RWPE1 (cell line): ENCODE data around the gene CDH16.

Source experiments
- CTCF ChIA-PET: fragments of 350-600 bp; sonication (Branson Sonifier 250); formaldehyde crosslinking; extraction: SDS; loops from one replicate; lab custom pipeline; 2021; lab: Yijun Ruan, JAX
- POLR2A ChIA-PET: fragments of 400-600 bp; formaldehyde crosslinking; extraction: SDS; loops from one replicate; lab custom pipeline; 2020; ENCODE audit warnings: antibody characterized with exemption; ENCODE audit not compliant: low non-redundant PET; lab: Yijun Ruan, JAX
- DNase-seq: peaks from one replicate; pipeline ENCODE4 v3.0.0; 2012; ENCODE audit warnings: low spot score
- H3K27ac ChIP-seq: fragments of 450-650 bp; 2 replicates; pipeline ENCODE4 v1.5.1; 2017
- CTCF ChIP-seq: fragments of 450-650 bp; conservative IDR thresholded peaks from 2 replicates; pipeline ENCODE4 v1.5.1; 2017; ENCODE audit warnings: low read depth, mild to moderate bottlenecking

Gene CDH16

GRCh38 chr16:66882702-66883101 is 36.0 kb downstream of the CDH16 start:
- no peak overlapping the region for H3K27ac ChIP-seq
- ChIA-PET CTCF (interaction anchor here (0.9 to 2.4 kb wide), 2 partner anchors 10 to 13 kb away, joined by 4 to 14 read pairs; no protein-coding TSS in a partner anchor), POLR2A (no interaction called here)
- no peak for DNase-seq
- no peak for TF ChIP-seq CTCF

- H3K27ac ChIP-seq, result no peak overlapping the region
- ChIA-PET POLR2A (interaction anchor here (0.8 kb wide), 1 partner anchor 51 kb away, joined by 3 read pairs; the partner anchor contains the start of gene NAE1), CTCF (interaction anchor here (0.9 to 2.4 kb wide), 2 partner anchors 9 to 13 kb away, joined by 4 to 14 read pairs; no protein-coding TSS in a partner anchor)
- no peak for TF ChIP-seq CTCF
- DNase-seq, result no peak
Measured at GRCh38 chr16:66881964-66882508, 36.6 kb downstream of the CDH16 start.

GRCh38 chr16:66881560-66881959 is 37.1 kb downstream of the CDH16 start:
- CTCF ChIA-PET, result interaction anchor here (0.6 to 2.4 kb wide), 4 partner anchors 9 to 140 kb away, joined by 4 to 14 read pairs (median 6); no protein-coding TSS in a partner anchor
- no peak for TF ChIP-seq CTCF
- H3K27ac ChIP-seq, result no peak overlapping the region
- POLR2A ChIA-PET, result interaction anchor here (0.8 kb wide), 1 partner anchor 51 kb away, joined by 3 read pairs; the partner anchor contains the start of gene NAE1
- DNase-seq, result no peak

GRCh38 chr16:66881014-66881417 is 37.7 kb downstream of the CDH16 start:
- ChIA-PET CTCF (interaction anchor here (0.6 to 2.0 kb wide), 5 partner anchors 14 to 474 kb away, joined by 4 to 11 read pairs (median 7); no protein-coding TSS in a partner anchor), POLR2A (no interaction called here)
- peak overlapping the region; percentile 61 for H3K27ac ChIP-seq
- no peak for TF ChIP-seq CTCF
- no peak for DNase-seq

- H3K27ac ChIP-seq, result peak within 1 kb of the TSS; percentile 61
- POLR2A ChIA-PET, result no interaction called here
- CTCF ChIA-PET, result interaction anchor here (0.7 to 2.0 kb wide), 5 partner anchors 13 to 474 kb away, joined by 3 to 11 read pairs (median 7); no protein-coding TSS in a partner anchor
Measured at GRCh38 chr16:66880288-66881013, 38.2 kb downstream of the CDH16 start, which contains the start of gene PDP2. Gene PDP2, plus strand, starts transcription at chr16:66880515. Its CDS starts 3,770 bp downstream, at chr16:66884285.

More at GRCh38 chr16:66880288-66881013, 38.2 kb downstream of the CDH16 start, which contains the start of gene PDP2:
- DNase-seq, result peak; percentile 97
- no peak for TF ChIP-seq CTCF
